Endothelial cell (in vitro differentiated cells): ENCODE data around the gene SNAPC5. TPM values are rescaled to one million over a fixed set of nuclear protein-coding genes. Genes with fewer than 3 reads are reported as not detected.

Experiments used
- DNase-seq: peaks from one replicate; pipeline ENCODE4 v3.0.0; 2021; ENCODE audit warnings: low spot score
- H3K27ac Mint-ChIP-seq: one replicate; pipeline ENCODE4 v1.8.0; 2021; ENCODE audit warnings: mixed read lengths, inconsistent platforms; ENCODE audit not compliant: unreplicated experiment
- H3K27me3 Mint-ChIP-seq: one replicate; pipeline ENCODE4 v1.8.0; 2021; ENCODE audit warnings: mild to moderate bottlenecking, moderate library complexity, mixed read lengths, inconsistent platforms; ENCODE audit not compliant: unreplicated experiment
- H3K36me3 Mint-ChIP-seq: one replicate; pipeline ENCODE4 v1.8.0; 2021; ENCODE audit warnings: mild to moderate bottlenecking, low read depth, mixed read lengths, inconsistent platforms; ENCODE audit not compliant: unreplicated experiment
- H3K4me1 Mint-ChIP-seq: one replicate; pipeline ENCODE4 v1.8.0; 2021; ENCODE audit warnings: mild to moderate bottlenecking, mixed read lengths, inconsistent platforms; ENCODE audit not compliant: unreplicated experiment
- H3K4me3 Mint-ChIP-seq: one replicate; pipeline ENCODE4 v1.8.0; 2021; ENCODE audit warnings: mild to moderate bottlenecking, mixed read lengths, inconsistent platforms; ENCODE audit not compliant: unreplicated experiment
- H3K9me3 Mint-ChIP-seq: one replicate; pipeline ENCODE4 v1.8.0; 2021; ENCODE audit warnings: mixed read lengths, inconsistent platforms; ENCODE audit not compliant: unreplicated experiment
- microRNA-seq: library from miRNA; unstranded; fragments of <30 nt; microRNA quantifications from one replicate; pipeline ENCODE4, GENCODE V29; 2020; ENCODE audit not compliant: unreplicated experiment
- total RNA-seq: library from RNA; stranded (reverse); fragmentation: NEBNext Ultra II Directional; extraction: Animal tissue kit (Norgen Biotek cat#: 25700); gene quantifications from one replicate; pipeline ENCODE4 v1.2.1, GENCODE V29; 2021; ENCODE audit not compliant: unreplicated experiment
- TF ChIP-seq, protein P1 (sequence below): fragments of 200-600 bp; sonication (generic); IDR thresholded peaks from one replicate; pipeline ENCODE4 v1.5.0; 2021; ENCODE audit warnings: antibody characterized with exemption; ENCODE audit not compliant: unreplicated experiment

The SNAPC5 gene
- total RNA-seq, 1 donor from 2014 or later = 16.2 TPM

DNA sequence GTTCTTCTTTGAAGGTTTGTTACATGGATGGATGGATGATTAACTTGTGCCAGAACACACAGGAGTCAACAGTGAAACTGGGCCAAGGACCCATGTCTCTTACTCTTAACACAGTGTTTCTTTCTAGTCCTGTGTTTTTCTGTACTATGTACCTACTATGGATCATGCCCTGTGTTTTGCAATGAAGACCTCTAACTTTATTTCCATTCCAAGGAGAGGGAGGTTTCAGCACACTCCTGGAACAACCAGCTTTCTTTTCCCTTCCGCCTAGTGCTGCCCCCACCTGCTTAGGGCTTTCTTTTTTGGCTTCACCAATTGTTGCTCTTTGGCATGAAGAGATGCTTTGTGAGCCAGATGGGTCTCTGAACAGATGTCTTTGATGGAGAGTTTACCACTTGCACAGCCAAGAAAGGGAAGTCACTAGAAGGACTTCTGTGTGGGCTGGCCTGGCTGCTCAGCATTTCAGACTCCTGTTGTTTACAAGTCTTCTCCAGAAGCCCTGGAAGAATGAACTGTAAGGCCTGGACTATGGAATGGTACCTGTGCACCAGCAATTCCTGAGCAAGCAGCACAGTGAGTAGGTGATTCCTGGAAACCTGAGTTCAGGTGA lies 44.5 kb downstream of the SNAPC5 start:
- no peak overlapping the region for H3K27ac Mint-ChIP-seq
- H3K4me3 Mint-ChIP-seq = peak overlapping the region; percentile 62
- no peaks in the 10 kb centered on the region for H3K27me3 Mint-ChIP-seq
- H3K9me3 Mint-ChIP-seq = no peaks in the 10 kb centered on the region
- no peaks in the 10 kb centered on the region for H3K4me1 Mint-ChIP-seq
- H3K36me3 Mint-ChIP-seq = peaks cover 15% of the 10 kb centered on the region
- TF ChIP-seq, protein P1, sequence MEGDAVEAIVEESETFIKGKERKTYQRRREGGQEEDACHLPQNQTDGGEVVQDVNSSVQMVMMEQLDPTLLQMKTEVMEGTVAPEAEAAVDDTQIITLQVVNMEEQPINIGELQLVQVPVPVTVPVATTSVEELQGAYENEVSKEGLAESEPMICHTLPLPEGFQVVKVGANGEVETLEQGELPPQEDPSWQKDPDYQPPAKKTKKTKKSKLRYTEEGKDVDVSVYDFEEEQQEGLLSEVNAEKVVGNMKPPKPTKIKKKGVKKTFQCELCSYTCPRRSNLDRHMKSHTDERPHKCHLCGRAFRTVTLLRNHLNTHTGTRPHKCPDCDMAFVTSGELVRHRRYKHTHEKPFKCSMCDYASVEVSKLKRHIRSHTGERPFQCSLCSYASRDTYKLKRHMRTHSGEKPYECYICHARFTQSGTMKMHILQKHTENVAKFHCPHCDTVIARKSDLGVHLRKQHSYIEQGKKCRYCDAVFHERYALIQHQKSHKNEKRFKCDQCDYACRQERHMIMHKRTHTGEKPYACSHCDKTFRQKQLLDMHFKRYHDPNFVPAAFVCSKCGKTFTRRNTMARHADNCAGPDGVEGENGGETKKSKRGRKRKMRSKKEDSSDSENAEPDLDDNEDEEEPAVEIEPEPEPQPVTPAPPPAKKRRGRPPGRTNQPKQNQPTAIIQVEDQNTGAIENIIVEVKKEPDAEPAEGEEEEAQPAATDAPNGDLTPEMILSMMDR = no peak
- DNase-seq = no peak

DNA sequence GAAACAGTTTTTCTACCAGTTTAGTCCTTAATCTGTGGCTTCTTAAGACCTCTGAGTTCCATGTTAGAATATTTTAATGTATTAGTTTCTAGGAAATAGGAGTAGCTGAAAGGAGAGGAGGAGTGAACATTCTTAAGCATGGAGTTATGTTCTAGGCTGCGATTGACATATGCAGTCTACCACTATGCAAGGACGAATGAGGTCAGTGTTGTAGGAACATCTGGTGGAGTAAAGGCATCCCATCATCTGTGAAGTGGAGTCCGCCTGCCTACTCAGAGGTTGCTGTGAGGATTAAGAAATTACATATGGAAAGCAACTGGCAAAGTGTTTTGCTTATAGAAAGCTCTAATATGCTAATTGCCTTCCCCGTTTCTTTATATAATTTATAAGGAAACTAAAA lies 45.1 kb downstream of the SNAPC5 start:
- Mint-ChIP-seq H3K9me3 (no peaks in the 10 kb centered on the region), H3K4me3 (peak overlapping the region; percentile 13), H3K4me1 (no peaks in the 10 kb centered on the region), H3K27me3 (no peaks in the 10 kb centered on the region), H3K27ac (no peak overlapping the region), H3K36me3 (peaks cover 22% of the 10 kb centered on the region)
- no peak for DNase-seq
- TF ChIP-seq, protein P1 = no peak

Small RNAs within 50 kb of the gene (microRNA-seq; reads per million reads assigned to microRNA genes)
- gene MIR4512 = 1.0 reads per million, percentile 13 among the genes with 10 or more reads in this experiment

Other genes with a start within 250 kb of the SNAPC5 start
- gene MEGF11, start 244.0 kb downstream of the SNAPC5 start, total RNA-seq = 0.77 TPM
- 13.1 TPM for gene DIS3L, start 204.2 kb downstream of the SNAPC5 start, total RNA-seq
- gene TIPIN, start 141.1 kb downstream of the SNAPC5 start, total RNA-seq = 17.7 TPM
- 139 TPM for gene MAP2K1, start 110.8 kb downstream of the SNAPC5 start, total RNA-seq
- gene RPL4, start 7.1 kb upstream of the SNAPC5 start, total RNA-seq = 3,652 TPM
- 19.3 TPM for gene ZWILCH, start 7.6 kb upstream of the SNAPC5 start, total RNA-seq
- gene LCTL, start 68.2 kb upstream of the SNAPC5 start, total RNA-seq = not detected
- gene SMAD6, start 204.5 kb upstream of the SNAPC5 start, total RNA-seq = 21.3 TPM